ENCODE measurements around the gene ADCYAP1R1. TPM values are rescaled to one million over a fixed set of nuclear protein-coding genes. Genes with fewer than 3 reads are reported as not detected.
A peak's percentile ranks its signal among the peaks of the same experiment; 100 is the strongest.

The ADCYAP1R1 gene
- total and polyA plus RNA-seq, 2 of the 8 experiments (the other 6 are each of a cell fraction or from before 2014, with no cell fraction given) = 14.4 to 14.6 TPM

- TF ChIP-seq RXRA (IDR thresholded peaks at IDR 0.05; ENCODE audit: insufficient read depth, low read depth, low read length) (no peak), ATF3 (IDR thresholded peaks at IDR 0.05; ENCODE audit: insufficient read depth, low read depth, low read length) (no peak), SP1 (IDR thresholded peaks at IDR 0.05; ENCODE audit: low read depth, low read length) (no peak), RBBP5 (IDR thresholded peaks at IDR 0.05; ENCODE audit: borderline replicate concordance, low read depth, low read length) (0 out of 2 replicates have a peak, but pooled peaks have one; percentile 22), E2F6 (IDR thresholded peaks at IDR 0.05) (peak; percentile 26; the same call in 1 of the 2 replicates), RAD21 (IDR thresholded peaks at IDR 0.05 in 1 of 2, conservative IDR thresholded peaks at IDR 0.05 in 1 of 2; ENCODE audit: low read depth in 2 of 2, low read length in 2 of 2) (0 out of 4 replicates have a peak, but pooled peaks of 1 of the 2 experiments have one; percentile 0), GTF2F1 (IDR thresholded peaks at IDR 0.05; ENCODE audit: borderline replicate concordance, low read depth, low read length) (no peak), TEAD4 (IDR thresholded peaks at IDR 0.05; ENCODE audit: low read depth, low read length) (no peak)
These were observed 9.0 kb upstream of the ADCYAP1R1 start (continued) for GRCh38 chr7:31043051-31043471.
